MM.1S (cell line): ENCODE data around the gene AADACL2.

Source experiments
- CTCF ChIP-seq: fragments of 300-600 bp; sonication (generic); IDR thresholded peaks from 2 replicates; pipeline ENCODE4 v1.5.1; 2016; ENCODE audit warnings: antibody characterized with exemption, low read length, mixed read lengths
- EZH2phosphoT487 ChIP-seq: fragments of 300-600 bp; sonication (generic); IDR thresholded peaks from 2 replicates; pipeline ENCODE4 v1.6.1; 2018; ENCODE audit warnings: antibody characterized with exemption, low read length

GRCh38 chr3:151753846-151754245 is 20.1 kb downstream of the AADACL2 start:
- TF ChIP-seq EZH2phosphoT487 (no peak), CTCF (no peak)
